Activated T-helper 1 cell treated with anti-CD3 and anti-CD28 coated beads, Interleukin-2, amount 50 U/mL, for 16 hours (primary cell): ENCODE measurements around the gene MACROD1.
"Not testable (repeated sequence)": the region's sequence is repeated elsewhere in the genome, so short reads cannot be mapped to it uniquely, and the experiment has no call there.

Experiments
- DNase-seq, 2 donors: peaks; one replicate each; pipeline ENCODE4 v3.0.0-alpha.2; 2020; ENCODE audit warnings: low read depth in 1 of 2, low spot score in 1 of 2

The MACROD1 gene

DNA sequence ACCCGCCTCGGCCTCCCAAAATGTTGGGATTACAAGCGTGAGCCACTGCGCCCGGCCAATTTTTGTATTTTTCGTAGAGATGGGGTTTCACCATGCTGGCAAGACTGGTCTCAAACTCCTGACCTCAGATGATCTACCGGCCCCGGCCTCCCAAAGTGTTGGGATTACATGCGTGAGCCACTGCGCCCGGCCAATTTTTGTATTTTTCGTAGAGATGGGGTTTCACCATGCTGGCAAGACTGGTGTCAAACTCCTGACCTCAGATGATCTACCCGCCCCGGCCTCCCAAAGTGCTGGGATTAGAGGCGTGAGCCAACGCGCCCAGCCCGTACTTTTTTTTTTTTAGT lies 192.0 kb downstream of the MACROD1 start:
- not testable (repeated sequence) for DNase-seq

DNA sequence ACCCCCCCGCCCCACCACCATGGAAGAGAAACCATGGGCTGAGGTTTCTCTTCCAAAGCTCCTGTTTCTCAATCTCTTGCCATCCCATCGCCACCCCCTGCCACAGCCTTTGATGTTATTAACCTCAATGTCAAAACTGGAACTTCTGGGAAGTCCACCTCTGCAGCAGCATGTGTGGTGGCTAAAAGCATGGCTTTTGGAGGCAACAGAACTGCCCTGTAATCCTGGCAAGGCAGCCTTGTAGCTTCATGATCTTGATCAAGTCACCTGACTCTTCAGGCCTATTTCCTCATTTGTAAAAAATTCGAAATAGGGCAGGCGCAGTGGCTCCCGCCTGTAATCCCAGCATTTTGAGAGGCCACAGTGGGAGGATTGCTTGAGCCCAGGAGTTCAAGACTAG lies 195.0 kb downstream of the MACROD1 start:
- no peak for DNase-seq

DNA sequence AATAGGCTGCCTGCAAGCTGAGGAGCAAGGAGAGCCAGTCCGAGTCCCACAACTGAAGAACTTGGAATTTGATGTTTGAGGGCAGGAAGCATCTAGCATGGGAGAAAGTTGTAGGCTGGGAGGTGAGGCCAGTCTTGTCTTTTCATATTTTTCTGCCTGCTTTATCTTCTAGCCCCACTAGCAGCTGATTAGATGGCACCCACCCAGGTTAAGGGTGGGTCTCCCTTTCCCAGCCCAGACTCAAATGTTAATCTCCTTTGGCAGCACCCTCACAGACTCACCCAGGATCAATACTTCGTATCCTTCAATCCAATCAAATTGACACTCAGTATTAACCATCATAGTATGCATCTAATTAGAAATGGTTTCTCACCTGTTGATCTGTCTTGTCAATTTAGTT lies 196.5 kb downstream of the MACROD1 start:
- no peak for DNase-seq

DNA sequence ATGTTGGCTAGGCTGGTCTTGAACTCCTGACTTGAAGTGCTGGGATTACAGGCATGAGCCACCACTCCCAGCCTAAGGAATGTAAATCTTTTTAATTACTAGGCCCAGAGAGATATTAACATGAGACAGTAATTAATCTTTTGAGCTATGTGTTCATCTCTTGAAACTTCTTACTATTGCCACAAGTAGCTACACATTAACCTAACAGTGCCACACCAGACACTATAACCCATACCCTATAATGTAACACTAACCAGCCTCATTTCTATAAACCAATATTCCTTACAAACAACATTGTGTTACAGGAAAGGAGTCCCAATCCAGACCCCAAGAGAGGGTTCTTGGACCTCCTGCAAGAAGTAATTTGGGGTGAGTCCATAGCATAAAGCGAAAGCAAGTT lies 199.5 kb downstream of the MACROD1 start:
- no peak for DNase-seq

DNA sequence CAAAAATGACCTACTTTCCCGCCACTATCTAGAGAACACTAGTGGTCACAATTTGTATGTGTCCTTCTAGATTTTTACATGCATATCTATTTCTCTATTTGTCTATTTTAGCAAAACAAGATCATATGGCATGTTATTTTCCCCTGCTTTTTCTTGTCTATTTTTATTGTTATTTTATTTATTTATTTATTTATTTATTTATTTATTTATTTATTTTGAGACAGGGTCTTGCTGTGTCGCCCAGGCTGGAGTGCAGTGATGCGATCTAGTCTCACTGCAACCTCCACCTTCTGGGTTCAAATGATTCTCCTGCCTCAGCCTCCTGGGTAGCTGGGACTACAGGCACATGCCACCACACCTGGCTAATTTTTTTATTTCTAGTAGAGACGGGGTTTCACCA lies 202.0 kb downstream of the MACROD1 start:
- DNase-seq, result not testable (repeated sequence)

DNA sequence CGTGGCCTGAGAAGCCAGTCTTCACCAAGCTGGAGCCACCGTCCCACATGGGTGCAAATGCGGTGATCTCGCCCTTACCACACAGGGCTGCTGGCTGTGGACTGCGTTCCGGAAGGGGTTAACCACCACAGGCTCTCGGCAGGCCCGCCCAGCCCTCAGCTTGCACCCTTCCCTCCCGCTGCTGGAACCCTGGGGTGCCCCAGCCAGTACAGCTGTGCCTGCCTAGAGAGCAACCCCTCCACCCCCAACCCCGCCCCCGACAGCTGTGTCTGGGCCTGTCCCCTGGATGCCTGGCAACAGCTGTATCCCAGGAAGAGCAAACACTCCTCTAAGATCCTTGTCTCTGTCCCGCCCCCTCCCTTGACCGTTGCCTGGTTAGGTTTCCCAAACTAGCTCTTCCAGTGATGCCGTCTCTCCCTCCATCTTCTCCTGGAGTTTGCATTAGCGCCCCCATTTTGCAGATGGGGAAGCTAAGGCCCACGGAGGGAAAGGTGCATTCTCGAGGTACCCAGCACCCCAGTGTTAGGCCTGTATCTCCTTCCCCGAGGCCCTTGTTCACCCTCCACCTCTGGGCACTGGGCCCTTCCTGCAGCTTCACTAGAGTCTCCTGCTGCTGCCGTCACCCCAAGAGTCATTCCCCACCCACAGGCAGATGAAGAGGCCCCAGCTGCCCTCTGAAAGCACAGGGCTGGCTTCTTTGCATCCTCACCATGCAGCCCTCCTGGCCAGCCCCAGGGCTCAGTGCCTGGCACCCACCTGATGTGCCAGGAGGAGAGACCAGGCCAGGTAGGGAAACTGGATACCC lies 204.1 kb downstream of the MACROD1 start:
- DNase-seq, result no peak

DNA sequence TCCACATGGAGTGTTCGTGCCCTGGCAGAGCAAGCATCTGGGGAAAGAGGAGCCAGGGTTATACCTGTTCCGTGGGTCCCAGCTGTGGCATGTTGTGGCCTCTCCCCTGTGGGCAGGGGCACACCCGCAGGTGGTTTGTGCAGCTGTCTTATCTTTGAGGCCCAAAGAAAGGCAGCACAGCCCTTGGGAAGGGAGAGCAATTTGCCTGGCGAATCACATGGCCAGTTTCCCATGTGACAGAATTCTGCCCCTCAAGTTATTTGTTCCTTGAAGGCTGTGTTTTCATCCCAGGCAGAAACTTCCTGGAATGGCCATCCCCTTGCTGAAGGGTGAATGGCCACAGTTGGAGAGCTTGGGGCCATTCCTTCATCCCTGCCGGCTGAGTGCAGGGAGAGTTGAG lies 207.9 kb downstream of the MACROD1 start:
- no peak for DNase-seq

DNA sequence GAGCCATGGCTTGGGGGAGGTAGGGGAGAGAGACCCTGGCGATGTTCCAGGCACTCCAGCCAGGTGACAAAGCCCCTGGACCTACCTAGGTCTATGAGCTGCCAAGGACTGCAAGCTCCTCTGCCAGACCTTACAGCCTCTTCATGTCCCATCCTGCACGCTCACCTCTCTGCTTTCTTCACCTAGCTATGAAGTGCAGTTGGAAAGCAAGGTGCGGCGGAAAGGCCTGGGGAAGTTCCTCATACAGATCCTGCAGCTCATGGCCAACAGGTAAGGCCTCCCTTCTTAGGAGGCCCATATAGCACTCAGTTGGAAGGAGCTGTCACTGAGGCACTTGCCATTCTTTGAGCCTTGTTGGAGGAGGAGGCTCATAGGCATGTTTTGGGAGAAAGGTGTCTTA lies 213.3 kb downstream of the MACROD1 start:
- no peak for DNase-seq

DNA sequence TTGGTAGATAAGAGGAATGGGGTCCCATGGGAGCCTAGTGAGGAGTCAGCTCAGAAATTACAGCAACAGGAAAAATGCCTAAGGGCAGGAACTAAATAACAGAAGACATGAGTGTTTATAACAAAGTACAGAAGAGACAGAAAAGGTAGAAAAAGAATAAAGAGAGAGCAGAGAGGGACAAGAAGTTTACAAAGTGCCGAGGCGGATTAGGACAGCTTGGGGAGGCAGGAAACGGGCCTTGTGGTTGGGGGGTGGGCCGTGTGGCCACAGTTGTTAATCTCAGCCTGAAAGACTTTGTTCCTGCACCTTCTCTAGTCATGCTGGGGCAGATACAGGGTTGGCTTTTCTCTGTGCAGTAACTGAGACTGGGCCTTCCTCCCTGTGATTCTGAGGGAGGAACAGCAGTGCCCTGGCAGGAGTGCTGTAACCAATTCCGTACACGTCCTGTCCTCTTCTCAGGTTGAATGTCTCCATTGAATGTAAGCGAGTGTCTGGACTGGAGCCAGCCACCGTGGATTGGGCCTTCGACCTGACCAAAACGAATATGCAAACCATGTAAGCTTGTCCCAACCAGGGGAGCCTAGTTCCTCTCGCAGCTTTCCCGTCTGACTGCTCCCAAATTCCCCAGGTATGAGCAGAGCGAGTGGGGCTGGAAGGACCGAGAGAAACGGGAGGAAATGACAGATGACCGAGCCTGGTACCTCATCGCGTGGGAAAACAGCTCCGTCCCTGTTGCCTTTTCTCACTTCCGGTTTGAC lies 214.0 kb downstream of the MACROD1 start:
- DNase-seq, result no peak
